Measurements from ENCODE around the gene MTR. TPM values are rescaled to one million over a fixed set of nuclear protein-coding genes. Genes with fewer than 3 reads are reported as not detected.

MTR gene
- total RNA-seq, 1 experiment from 2014 or later, result 35.5 TPM

GRCh38 chr1:236853921-236854604 is 59.0 kb downstream of the MTR start:
- H3T11ph ChIP-seq (ENCODE audit: low read length), result no peak overlapping the region
- no peak overlapping the region for H3K4ac ChIP-seq (ENCODE audit: low read depth, low read length)
- H3K14ac ChIP-seq (ENCODE audit: insufficient read depth, low read length), result no peak overlapping the region
- no peaks in the 10 kb centered on the region for H3K23me2 ChIP-seq (ENCODE audit: insufficient read length, low read depth, low read length, poor library complexity, severe bottlenecking)
- no peak overlapping the region for H3K9ac ChIP-seq (ENCODE audit: extremely low read depth, insufficient read length, low read length)
- H3K4me1 ChIP-seq (ENCODE audit: insufficient read depth, low read length), result no peaks in the 10 kb centered on the region
- no peaks in the 10 kb centered on the region for H3K4me1 Mint-ChIP-seq
- no peak overlapping the region for H2BK12ac ChIP-seq (ENCODE audit: insufficient read length, low read depth, low read length)
- H3K27me3 ChIP-seq (ENCODE audit: insufficient read depth, low read length), result no peaks in the 10 kb centered on the region
- no peak overlapping the region for H3K27ac ChIP-seq (ENCODE audit: insufficient read length, low read depth, low read length)
- no peaks in the 10 kb centered on the region for H3K9me3 ChIP-seq (ENCODE audit: control insufficient read depth, low read depth, low read length)
- no peak overlapping the region for H2BK15ac ChIP-seq (ENCODE audit: low read depth, low read length)
- no peaks in the 10 kb centered on the region for H3K27me3 Mint-ChIP-seq (ENCODE audit: low read depth)
- H2BK5ac ChIP-seq (ENCODE audit: insufficient read length, low read length), result no peak overlapping the region
- no peak overlapping the region for H3K56ac ChIP-seq (ENCODE audit: insufficient read length, low read depth, low read length)
- no CpG with 5 or more reads among the region's 4 CpGs for WGBS (ENCODE audit: extremely low coverage, insufficient read length, low lambda C conversion rate)
- peaks cover 17 to 39% (median 26%) of the 10 kb centered on the region in 3 experiments; a peak in 4 of 7 replicates for H3K36me3 Mint-ChIP-seq (ENCODE audit: insufficient read depth in 1 of 3, low read depth in 3 of 3)
- H2AK5ac ChIP-seq (ENCODE audit: insufficient read length, low read length), result no peak overlapping the region
- no peak overlapping the region for H3K4me2 ChIP-seq (ENCODE audit: insufficient read depth, insufficient read length, low read length)
- H4K5ac ChIP-seq (ENCODE audit: insufficient read length, low read depth, low read length), result no peak overlapping the region
- no peak overlapping the region for H3K4me3 Mint-ChIP-seq
- no peaks in the 10 kb centered on the region for H3K9me3 Mint-ChIP-seq
- no peak overlapping the region for H2BK120ac ChIP-seq (ENCODE audit: low read depth, low read length, poor library complexity, severe bottlenecking)
- H3K79me1 ChIP-seq (ENCODE audit: insufficient read depth, low read depth, low read length, poor library complexity, severe bottlenecking), result no peaks in the 10 kb centered on the region
- no peak overlapping the region for H4K8ac ChIP-seq (replicated peaks; ENCODE audit: insufficient read length, low read depth, low read length)
- H3K18ac ChIP-seq (ENCODE audit: insufficient read length, low read depth, low read length), result no peak overlapping the region
- H3K79me2 ChIP-seq (ENCODE audit: insufficient read depth, low read length), result no peaks in the 10 kb centered on the region
- H4K20me1 ChIP-seq (ENCODE audit: control insufficient read depth, insufficient read depth, insufficient read length), result no peaks in the 10 kb centered on the region
- no peak for DNase-seq
- no peak overlapping the region for H2BK20ac ChIP-seq (ENCODE audit: low read depth, low read length, poor library complexity, severe bottlenecking)
- no peak overlapping the region for H4K91ac ChIP-seq (ENCODE audit: insufficient read length, low read depth, low read length)
- H2AFZ ChIP-seq (ENCODE audit: low read length), result no peak overlapping the region
- TF ChIP-seq, protein P1, sequence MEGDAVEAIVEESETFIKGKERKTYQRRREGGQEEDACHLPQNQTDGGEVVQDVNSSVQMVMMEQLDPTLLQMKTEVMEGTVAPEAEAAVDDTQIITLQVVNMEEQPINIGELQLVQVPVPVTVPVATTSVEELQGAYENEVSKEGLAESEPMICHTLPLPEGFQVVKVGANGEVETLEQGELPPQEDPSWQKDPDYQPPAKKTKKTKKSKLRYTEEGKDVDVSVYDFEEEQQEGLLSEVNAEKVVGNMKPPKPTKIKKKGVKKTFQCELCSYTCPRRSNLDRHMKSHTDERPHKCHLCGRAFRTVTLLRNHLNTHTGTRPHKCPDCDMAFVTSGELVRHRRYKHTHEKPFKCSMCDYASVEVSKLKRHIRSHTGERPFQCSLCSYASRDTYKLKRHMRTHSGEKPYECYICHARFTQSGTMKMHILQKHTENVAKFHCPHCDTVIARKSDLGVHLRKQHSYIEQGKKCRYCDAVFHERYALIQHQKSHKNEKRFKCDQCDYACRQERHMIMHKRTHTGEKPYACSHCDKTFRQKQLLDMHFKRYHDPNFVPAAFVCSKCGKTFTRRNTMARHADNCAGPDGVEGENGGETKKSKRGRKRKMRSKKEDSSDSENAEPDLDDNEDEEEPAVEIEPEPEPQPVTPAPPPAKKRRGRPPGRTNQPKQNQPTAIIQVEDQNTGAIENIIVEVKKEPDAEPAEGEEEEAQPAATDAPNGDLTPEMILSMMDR (conservative IDR thresholded peaks at IDR 0.05), result no peak
- H3K23ac ChIP-seq (ENCODE audit: insufficient read length, low read depth, low read length), result no peak overlapping the region
- no peak overlapping the region for H3K27ac Mint-ChIP-seq
